Natural killer cell (primary cell): ENCODE measurements around the gene EGFR. TPM values are rescaled to one million over a fixed set of nuclear protein-coding genes. Genes with fewer than 3 reads are reported as not detected.

Experiments used
- ATAC-seq, 3 donors: fragments of 150-1000 bp in 2 of 3; fragments of 200-7000 bp in 1 of 3; cut with Tn5 transposase; 1 replicate in 1 of 3; 2 replicates in 2 of 3; pipeline ENCODE4 v1.10.0; 2021; ENCODE audit warnings: mild to moderate bottlenecking in 2 of 3, moderate library complexity in 2 of 3
- DNase-seq, 2 donors: peaks; one replicate each; pipeline versions ENCODE4 v3.0.0 to v3.0.0-alpha.2; 2013 to 2021; ENCODE audit warnings: mixed read lengths in 1 of 2
- H3K27ac ChIP-seq: one replicate; pipeline ENCODE4 v1.5.1; 2013; ENCODE audit warnings: mild to moderate bottlenecking, low read length
- H3K27me3 ChIP-seq: one replicate; pipeline ENCODE4 v1.6.1; 2013; ENCODE audit warnings: low read length; ENCODE audit not compliant: control insufficient read depth, insufficient read depth
- H3K36me3 ChIP-seq: one replicate; pipeline ENCODE4 v1.6.1; 2013; ENCODE audit warnings: low read length; ENCODE audit not compliant: control insufficient read depth, insufficient read depth
- H3K4me1 ChIP-seq: one replicate; pipeline ENCODE4 v1.6.1; 2013; ENCODE audit warnings: low read length; ENCODE audit not compliant: control insufficient read depth, insufficient read depth
- H3K4me3 ChIP-seq: one replicate; pipeline ENCODE4 v1.5.1; 2013; ENCODE audit warnings: low read length
- H3K9me3 ChIP-seq: one replicate; pipeline ENCODE4 v1.6.1; 2013; ENCODE audit warnings: low read length; ENCODE audit not compliant: control insufficient read depth, insufficient read depth
- H3K27ac Mint-ChIP-seq, 2 donors: one replicate each; pipeline ENCODE4 v1.8.0; 2022; ENCODE audit warnings: mild to moderate bottlenecking in 2 of 2, mixed read lengths in 2 of 2, moderate library complexity in 1 of 2
- H3K27me3 Mint-ChIP-seq, 2 donors: one replicate each; pipeline ENCODE4 v1.8.0; 2022; ENCODE audit warnings: low read depth in 2 of 2, mixed read lengths in 2 of 2
- H3K36me3 Mint-ChIP-seq: one replicate; pipeline ENCODE4 v1.8.0; 2022; ENCODE audit warnings: mixed read lengths
- H3K4me1 Mint-ChIP-seq, 2 donors: one replicate each; pipeline ENCODE4 v1.8.0; 2022; ENCODE audit warnings: mixed read lengths in 2 of 2
- H3K4me3 Mint-ChIP-seq: one replicate; pipeline ENCODE4 v1.8.0; 2022; ENCODE audit warnings: mild to moderate bottlenecking, moderate library complexity, mixed read lengths
- H3K9me3 Mint-ChIP-seq, 2 donors: one replicate each; pipeline ENCODE4 v1.8.0; 2022; ENCODE audit warnings: mixed read lengths in 2 of 2
- WGBS: methylation state at CpG from one replicate; pipeline ENCODE4 v1.1.7; 2013; ENCODE audit warnings: missing lambda C conversion rate; ENCODE audit not compliant: insufficient coverage; 5-methylcytosine and 5-hydroxymethylcytosine counted together
- intact Hi-C: fragments of 100-400 bp; cut with micrococcal nuclease; formaldehyde crosslinking; loops from one replicate; pipeline ENCODE4 v1.14.2; 2022
- total RNA-seq, 4 donors: library from RNA; stranded (reverse); fragments of 120-200 nt in 1 of 4; gene quantifications; one replicate each; pipeline versions ENCODE4 v1.2.3 to v1.2.4, GENCODE V29; 2013 to 2022
- TF ChIP-seq, protein P1 (sequence below): fragments of 200-600 bp; IDR thresholded peaks from one replicate; pipeline ENCODE4 v1.8.0; 2022; ENCODE audit warnings: antibody characterized with exemption

Gene EGFR
- total RNA-seq, 3 donors from 2014 or later (not counting 1 experiment from before 2014, with no cell fraction given), result not detected

DNA sequence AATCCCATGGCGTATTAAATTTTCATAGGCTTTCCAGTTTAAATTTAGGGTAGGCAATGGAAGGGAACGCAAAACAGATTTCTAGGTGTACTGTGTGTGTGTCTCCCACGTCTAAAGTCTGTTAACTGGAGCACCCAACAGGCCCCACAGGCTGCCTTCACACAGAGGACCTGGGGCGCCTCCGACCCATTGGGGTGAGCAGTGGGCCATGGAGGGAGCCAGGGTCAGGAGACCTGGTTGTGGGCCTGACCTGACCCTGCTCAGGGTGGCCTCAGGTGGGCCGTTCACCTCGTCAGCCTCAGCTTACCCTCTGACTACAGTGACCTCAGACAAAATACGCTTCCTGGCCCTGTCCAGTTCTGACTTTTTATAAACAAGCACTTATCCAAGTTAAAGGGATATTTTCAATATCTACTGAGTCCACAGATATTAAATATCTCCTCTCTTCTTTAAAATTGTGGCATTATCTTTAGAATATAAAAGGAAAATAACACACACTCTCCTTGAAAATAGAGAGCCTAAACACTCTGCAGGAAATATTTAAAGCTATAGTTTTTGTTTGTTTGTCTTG lies 159.6 kb downstream of the EGFR start:
- Mint-ChIP-seq H3K27me3 (peaks cover 0 to 3% of the 10 kb centered on the region in 2 donors), H3K9me3 (no peaks in the 10 kb centered on the region), H3K4me1 (no peaks in the 10 kb centered on the region), H3K4me3 (no peak overlapping the region), H3K36me3 (no peaks in the 10 kb centered on the region), H3K27ac (no peak overlapping the region)
- no peaks in the 10 kb centered on the region for H3K27me3 ChIP-seq
- no peaks in the 10 kb centered on the region for H3K36me3 ChIP-seq
- no peak for ATAC-seq
- DNase-seq, result no peak
- H3K4me1 ChIP-seq, result no peaks in the 10 kb centered on the region
- H3K4me3 ChIP-seq, result no peak overlapping the region
- WGBS, result 85% methylated on average over 8 of the region's 8 CpGs
- H3K9me3 ChIP-seq, result no peaks in the 10 kb centered on the region
- intact Hi-C loops, result no loop called here
- TF ChIP-seq, protein P1, sequence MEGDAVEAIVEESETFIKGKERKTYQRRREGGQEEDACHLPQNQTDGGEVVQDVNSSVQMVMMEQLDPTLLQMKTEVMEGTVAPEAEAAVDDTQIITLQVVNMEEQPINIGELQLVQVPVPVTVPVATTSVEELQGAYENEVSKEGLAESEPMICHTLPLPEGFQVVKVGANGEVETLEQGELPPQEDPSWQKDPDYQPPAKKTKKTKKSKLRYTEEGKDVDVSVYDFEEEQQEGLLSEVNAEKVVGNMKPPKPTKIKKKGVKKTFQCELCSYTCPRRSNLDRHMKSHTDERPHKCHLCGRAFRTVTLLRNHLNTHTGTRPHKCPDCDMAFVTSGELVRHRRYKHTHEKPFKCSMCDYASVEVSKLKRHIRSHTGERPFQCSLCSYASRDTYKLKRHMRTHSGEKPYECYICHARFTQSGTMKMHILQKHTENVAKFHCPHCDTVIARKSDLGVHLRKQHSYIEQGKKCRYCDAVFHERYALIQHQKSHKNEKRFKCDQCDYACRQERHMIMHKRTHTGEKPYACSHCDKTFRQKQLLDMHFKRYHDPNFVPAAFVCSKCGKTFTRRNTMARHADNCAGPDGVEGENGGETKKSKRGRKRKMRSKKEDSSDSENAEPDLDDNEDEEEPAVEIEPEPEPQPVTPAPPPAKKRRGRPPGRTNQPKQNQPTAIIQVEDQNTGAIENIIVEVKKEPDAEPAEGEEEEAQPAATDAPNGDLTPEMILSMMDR, result no peak
- H3K27ac ChIP-seq, result no peak overlapping the region

DNA sequence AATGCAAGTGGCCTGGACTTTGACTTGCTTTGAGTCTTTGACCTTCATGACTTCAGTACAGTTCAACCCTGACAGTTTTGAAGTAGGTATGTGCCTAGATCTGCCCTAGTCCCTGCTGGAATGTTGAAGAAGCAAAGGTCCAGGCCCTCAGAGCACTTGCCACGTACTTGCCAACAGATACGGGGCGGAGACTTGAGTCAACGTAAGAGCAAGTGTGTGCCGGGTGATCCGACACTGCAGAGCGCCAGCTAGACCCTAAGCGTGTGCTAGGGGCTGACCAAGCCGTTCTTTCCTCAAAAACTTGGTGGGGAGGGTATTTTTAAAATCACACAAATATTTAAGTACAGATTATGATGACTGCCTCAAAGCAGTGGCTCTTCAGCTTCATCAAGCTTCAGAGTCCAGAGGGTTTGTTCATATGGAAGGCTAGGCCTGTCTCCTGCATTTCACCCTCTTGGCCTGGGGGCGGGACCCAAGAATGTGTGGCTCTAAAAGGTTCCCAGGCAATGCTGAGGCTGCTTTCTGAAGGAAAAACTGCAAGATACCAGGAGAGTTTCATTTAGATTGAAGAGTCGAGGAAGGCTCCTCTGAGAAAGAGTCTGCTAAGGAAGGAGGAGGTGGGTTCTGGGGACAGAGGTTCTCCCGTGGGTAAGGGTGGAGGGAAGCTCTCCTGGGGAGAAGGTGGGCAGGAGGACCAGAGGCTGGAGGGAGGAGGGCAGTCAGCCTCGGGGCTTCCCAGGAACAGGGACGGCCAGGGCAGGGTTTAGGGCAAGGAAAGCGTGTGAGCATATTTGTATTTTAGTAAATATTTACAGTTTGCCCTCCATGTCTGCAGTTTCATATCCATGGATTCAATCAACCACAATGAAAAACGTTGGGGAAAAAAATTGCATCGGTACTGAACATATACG lies 160.3 kb downstream of the EGFR start:
- Mint-ChIP-seq H3K4me3 (no peak overlapping the region), H3K27ac (no peak overlapping the region), H3K27me3 (peaks cover 0 to 3% of the 10 kb centered on the region in 2 donors), H3K9me3 (no peaks in the 10 kb centered on the region), H3K36me3 (no peaks in the 10 kb centered on the region), H3K4me1 (no peaks in the 10 kb centered on the region)
- ATAC-seq (no peak), DNase-seq (no peak)
- TF ChIP-seq, protein P1, result no peak
- Histone ChIP-seq H3K27ac (no peak overlapping the region), H3K4me1 (no peaks in the 10 kb centered on the region), H3K4me3 (no peak overlapping the region), H3K27me3 (no peaks in the 10 kb centered on the region), H3K9me3 (no peaks in the 10 kb centered on the region), H3K36me3 (no peaks in the 10 kb centered on the region)
- intact Hi-C loops, result no loop called here
- 74% methylated on average over 13 of the region's 18 CpGs for WGBS

DNA sequence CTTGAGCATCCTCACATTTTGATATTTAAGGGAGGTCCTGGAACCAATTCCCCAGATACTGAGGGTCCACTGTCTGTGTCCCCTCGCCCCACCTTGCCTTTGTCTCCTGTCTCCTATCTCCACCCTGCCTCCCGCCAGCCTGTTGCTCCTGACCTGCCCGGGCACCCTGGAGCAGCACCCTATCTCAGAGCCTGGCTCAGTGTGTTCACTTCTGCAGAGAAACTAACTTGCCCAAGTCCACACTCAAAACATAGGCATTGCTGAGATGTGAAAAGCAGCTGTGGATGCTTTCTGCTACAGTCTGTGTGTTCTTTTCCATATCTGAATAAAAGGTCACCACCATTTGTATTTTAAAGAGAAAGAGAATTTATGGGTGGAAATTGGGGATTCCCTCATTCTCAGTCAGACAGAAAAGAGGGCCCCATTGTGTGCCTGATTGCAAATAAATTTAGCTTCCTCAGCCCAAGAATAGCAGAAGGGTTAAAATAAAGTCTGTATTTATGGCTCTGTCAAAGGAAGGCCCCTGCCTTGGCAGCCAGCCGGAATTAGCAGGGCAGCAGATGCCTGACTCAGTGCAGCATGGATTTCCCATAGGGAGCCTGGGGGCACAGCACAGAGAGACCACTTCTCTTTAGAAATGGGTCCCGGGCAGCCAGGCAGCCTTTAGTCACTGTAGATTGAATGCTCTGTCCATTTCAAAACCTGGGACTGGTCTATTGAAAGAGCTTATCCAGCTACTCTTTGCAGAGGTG lies 161.3 kb downstream of the EGFR start:
- Histone ChIP-seq H3K27me3 (no peaks in the 10 kb centered on the region), H3K27ac (no peak overlapping the region), H3K36me3 (no peaks in the 10 kb centered on the region), H3K4me1 (no peaks in the 10 kb centered on the region), H3K4me3 (no peak overlapping the region), H3K9me3 (no peaks in the 10 kb centered on the region)
- Mint-ChIP-seq H3K27ac (no peak overlapping the region), H3K4me3 (no peak overlapping the region), H3K4me1 (no peaks in the 10 kb centered on the region), H3K36me3 (no peaks in the 10 kb centered on the region), H3K27me3 (peaks cover 0 to 3% of the 10 kb centered on the region in 2 donors), H3K9me3 (no peaks in the 10 kb centered on the region)
- no peak for ATAC-seq
- DNase-seq, result no peak
- 60% methylated on average over 5 of the region's 5 CpGs for WGBS
- TF ChIP-seq, protein P1, result no peak
- intact Hi-C loops, result no loop called here
